Measurements from ENCODE around the gene UBAC1.
"Not testable (repeated sequence)": the region's sequence is repeated elsewhere in the genome, so short reads cannot be mapped to it uniquely, and the experiment has no call there.

The UBAC1 gene

GRCh38 chr9:135933114-135933513, 28.1 kb downstream of the UBAC1 start:
- no peak for DNase-seq

DNA sequence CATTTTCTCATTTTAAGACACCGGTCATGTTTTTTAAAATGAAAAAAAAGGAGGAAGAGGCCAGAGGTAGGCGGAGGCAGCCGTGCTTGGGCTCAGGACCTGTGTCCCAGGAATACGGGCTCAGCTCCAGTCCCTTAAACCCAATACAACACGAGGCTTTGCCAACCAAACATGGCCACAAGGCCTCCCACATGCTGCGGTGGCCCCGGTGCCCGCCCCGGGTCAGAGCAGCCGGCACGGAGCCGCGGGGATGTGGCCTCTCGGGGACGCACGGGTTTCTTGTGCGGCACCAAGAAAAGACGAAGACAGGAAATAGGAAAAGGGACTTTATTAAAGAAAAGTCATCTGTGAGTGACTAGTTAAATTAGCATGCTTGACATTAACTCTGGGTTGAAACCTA, 28.5 kb downstream of the UBAC1 start:
- no peak for DNase-seq

GRCh38 chr9:135931349-135931820, 29.8 kb downstream of the UBAC1 start:
- no peak for DNase-seq

- DNase-seq: no peak
Observed at GRCh38 chr9:135930446-135931345, 30.5 kb downstream of the UBAC1 start.

DNA sequence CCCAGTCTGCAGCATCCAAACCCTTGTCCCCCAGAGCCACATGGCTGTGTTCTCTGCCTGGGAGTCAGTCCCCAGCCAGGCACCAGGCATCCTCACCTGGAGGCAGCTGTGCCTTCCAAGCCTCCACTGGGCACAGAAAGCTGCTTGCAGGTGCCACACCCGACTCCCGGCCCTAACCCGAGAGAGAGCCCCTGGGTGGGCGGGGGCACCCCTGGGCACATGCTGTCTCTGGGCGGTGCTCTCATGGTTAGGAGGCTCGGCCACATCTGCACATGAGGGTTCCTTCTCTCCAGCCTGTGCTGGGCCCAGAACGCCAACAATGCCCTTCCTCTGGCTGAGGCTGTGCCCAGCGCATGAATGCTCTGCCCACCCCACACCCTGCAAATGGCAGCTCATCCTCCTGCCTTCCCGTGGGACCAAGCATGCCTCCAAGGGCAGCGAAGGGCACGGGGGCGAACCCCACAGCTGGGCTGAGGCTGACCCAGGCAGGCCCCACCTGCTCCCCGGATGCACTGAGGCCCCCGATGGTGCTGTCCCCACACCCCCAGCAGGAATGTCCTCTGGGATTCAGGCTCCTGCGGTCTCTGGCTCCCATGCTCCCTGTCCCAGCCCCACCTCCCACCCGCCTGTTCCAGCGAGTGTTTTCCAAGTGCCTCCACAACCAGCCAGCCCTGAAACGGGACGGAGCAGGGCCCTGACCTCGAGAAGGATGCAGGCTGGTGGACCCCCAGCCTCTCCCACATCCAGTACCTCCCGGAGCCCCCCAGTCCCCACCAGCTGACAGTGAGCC, 31.3 kb downstream of the UBAC1 start:
- DNase-seq: no peak

GRCh38 chr9:135928731-135929655, 32.2 kb downstream of the UBAC1 start:
- no peak for DNase-seq

DNA sequence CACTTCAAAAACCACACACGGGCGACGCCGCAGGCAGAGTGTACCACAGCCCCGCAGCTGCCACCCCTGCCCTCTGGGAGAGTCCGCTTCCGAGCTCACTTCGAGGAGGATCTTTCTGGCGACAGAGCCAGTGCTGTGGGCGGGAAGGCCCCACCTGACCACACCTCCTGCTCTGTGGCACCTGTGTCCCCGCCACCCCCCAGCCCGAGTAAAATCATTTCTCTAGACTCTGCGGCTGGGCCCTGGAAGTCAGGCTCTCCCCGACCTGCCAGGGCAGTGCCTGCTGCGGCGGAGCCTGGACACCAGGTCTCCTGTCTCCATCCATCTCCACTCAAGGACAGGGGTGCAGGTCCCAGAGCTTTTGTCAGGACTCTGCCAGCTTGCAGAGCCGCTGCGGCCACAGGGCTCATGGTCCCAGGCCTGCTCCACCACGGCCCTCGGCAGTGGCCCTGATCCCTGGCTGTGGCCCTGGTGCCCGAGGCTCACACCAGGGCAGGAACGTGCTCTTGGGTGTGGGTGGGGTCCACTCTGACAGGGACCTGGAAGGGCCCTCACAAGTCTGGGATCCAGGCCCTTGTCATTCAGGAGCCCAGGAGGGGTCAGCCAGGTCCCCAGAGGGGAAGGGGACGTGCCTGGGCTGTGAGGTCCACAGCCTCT, 33.0 kb downstream of the UBAC1 start:
- DNase-seq: no peak

DNA sequence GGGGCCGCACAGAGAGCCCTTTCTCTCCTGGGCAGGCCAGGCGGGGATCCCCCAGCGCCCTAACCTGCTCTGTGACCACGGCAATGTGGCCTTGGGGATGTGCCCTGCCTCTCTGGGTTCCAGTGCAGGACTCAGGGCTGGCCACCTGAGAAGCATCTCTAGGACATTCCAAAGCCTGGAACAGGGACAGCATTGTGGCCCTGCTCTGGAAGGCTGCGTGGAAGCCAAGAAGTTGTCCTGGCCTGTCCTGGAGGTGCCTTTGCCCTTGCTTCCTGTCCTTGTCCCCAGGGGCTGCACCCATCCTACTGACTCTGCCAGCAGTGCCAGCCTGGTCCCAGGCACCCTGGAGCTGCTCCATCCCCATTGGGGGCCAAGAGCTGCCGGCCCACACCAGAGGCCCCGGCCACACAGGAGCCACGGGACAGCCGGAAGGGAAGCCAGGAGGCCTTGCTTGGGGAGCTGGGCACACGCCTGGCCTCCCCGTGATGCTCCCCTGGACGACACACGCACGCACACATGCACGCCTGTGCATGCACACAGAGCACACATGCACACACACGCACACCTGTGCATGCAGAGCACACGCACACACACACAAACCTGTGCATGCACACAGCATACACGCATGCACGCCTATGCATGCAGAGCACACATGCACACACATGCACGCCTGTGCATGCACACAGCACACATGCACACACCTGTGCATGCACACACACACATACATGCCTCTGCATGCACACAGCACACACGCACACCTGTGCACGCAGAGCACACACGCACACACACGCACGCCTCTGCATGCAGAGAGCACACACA, 33.8 kb downstream of the UBAC1 start:
- DNase-seq: no peak

- no peak for DNase-seq
Observed at GRCh38 chr9:135926402-135927194, 34.6 kb downstream of the UBAC1 start.

DNA sequence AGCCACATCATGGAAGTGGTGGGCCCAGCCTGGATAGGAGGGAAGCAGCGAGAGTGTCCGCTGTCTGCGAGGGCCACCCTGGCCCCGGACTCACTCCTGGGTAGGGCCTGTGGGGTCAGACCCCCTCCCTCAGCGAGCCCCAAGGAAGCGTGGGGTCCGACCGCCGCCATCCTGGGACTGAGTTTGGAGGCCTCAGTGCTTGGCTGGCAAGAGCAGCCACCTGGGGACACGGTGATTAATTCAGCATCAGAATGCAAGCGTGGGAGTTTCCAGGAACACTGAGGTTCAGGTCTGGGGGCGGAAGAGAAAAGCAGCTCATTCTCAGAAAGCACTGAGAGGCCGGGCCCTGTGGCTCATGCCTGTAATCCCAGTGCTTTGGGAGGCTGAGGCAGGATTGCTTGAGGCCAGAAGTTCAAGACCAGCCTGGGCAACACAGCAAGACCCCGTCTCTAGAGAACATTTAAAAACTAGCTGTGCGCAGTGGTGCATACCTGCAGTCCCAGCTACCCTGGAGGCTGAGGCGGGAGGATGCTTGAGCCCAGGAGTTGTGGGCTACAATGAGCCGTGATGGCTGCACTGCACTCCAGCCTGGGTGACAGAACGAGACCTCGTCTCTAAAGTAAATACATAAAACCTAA, 35.6 kb downstream of the UBAC1 start:
- no peak for DNase-seq

GRCh38 chr9:135924628-135925338, 36.4 kb downstream of the UBAC1 start:
- DNase-seq: no peak

DNA sequence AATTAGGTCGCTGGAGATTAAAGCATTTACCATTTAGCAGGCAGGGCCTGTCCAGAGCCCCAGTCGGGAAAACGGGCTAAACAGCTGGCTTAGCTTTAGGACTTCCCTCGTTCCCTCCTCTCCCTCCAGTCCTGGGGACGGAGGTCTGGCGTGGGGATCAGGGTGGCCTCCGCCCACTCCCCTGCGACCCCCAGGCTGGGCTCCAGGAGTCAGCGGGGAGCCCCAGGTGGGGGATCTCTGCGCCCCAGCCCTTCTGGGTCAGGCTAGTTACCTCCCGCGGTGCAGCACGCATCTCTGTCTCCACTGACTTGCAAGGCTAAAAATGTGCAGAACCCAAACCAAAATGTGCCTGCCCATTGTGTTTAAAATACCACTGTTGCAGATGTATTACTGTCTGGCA, 37.7 kb downstream of the UBAC1 start:
- no peak for DNase-seq

DNA sequence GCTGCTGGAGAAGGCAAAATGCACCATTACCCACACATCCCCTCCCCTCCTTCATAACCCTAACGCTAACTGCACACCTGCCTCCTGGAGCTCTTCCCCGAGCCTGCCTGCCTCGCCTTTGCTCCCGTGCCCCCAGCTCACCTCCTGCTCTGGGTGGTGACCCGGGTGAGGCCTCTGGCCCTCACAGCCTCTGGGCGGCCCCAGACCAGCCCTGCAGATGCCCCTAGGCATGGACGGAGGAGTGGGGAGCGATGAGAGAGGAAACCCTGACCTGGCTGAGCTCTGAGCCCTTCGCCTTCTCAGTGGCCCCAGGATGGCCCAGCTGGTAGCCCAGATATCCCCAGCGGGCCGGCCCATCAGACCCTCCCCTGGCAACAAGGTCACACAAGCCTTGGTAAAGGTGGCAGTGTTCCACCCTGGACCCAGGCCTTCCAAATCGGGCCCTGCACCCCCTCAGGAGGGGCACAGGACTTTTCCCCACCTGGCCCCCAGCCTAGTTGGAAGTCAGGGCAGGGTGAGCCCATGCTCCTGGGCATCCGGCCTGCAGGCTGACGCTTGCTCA, 39.3 kb downstream of the UBAC1 start:
- DNase-seq: no peak

DNA sequence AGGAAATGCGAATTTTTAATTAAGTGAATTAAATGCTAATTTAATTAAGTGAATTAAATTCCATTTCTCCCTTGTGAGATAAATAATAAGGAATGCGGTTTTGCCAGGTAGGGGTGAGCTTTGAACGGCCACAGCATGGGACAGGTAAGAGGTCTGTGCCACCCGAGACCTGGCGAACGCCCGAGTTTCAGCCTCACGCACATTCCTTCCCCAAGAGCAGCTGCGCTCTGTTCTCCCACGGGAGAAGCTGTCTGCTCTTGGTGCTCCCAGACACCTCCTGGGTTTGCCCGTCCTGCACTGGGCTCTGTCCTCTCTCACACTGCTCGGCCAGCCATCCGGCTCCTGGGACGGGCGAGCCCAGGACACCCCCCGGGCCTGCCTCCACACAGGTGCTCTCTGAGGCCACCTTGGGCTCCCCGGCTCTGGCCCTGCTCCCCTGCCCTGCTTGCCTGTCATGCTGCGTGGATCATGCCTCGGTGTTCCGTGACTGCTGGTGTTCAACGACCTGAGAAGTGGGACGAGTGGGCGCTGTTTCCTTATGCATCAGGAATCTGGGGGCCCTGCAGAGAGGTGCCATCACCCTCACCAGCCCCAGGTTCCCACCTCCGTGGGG, 40.1 kb downstream of the UBAC1 start:
- no peak for DNase-seq

- no peak for DNase-seq
Observed at GRCh38 chr9:135920256-135920930, 40.8 kb downstream of the UBAC1 start.

- DNase-seq: no peak
Observed at GRCh38 chr9:135919318-135919890, 41.8 kb downstream of the UBAC1 start.

DNA sequence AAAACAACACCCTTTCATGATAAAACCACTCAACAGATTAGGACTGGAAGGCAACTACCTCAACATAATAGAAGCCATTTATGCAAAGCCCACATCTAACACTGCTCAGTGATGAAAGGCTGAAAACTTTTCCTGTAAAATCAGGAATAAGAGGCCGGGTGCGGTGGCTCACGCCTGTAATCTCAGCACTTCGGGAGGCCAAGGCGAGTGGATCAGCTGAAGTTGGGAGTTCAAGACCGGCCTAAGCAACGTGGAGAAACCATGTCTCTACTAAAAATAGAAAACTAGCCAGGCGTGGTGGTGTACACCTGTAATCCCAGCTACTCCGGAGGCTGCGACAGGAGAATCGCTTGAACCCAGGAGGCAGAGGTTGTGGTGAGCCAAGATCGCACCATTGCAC, 44.9 kb downstream of the UBAC1 start:
- not testable (repeated sequence) for DNase-seq

GRCh38 chr9:135914921-135915320, 46.3 kb downstream of the UBAC1 start:
- DNase-seq: no peak
